ENCODE measurements around the gene ABHD17C. TPM values are rescaled to one million over a fixed set of nuclear protein-coding genes. Genes with fewer than 3 reads are reported as not detected.

Gene ABHD17C
- polyA plus RNA-seq, 1 donor = 8.6 TPM

GRCh38 chr15:80766275-80766674, 71.2 kb downstream of the ABHD17C start:
- DNase-seq = no peak

- no peak for DNase-seq
Measured at GRCh38 chr15:80768158-80768557, 73.0 kb downstream of the ABHD17C start.

GRCh38 chr15:80769153-80769828, 74.2 kb downstream of the ABHD17C start:
- DNase-seq = no peak

DNA sequence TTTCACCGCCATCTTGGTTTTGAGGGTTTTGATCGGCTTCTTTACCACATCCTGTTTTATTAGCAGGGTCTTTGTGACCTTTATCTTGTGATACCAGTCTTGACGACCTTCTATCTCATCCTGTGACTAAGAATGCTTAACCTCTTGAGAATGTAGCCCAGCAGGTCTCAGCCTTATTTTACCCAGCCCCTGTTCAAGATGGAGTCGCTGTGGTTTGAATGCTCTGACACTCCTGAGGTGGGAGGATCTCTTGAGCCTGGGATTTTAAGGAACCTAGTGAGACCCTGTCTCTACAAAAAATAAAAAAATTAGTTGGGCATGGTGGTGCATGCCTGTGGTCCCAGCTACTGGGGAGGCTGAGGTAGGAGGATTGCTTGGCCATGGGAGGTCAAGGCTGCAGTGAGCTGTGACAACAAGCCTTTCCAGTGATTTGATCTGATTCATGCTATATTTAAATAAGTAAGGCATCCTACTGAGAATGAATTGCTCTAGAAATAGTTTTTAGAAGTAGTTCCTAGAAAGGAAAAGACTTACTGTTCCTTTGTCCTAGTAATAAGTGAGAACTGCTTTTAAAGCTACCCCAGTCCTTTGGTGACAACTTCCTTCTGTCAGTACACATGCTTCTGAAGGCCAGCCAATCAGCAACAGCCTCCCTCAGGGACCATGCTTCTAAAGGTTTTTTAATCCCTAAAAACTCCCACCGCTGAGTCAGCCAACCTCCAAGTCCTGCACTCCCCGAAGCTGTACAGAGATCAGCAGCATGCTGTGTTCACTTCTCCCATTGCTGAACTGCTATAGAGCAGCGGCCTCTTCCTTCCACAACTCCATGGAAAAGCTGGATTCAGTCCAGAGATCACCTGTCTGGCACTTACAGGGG, 75.0 kb downstream of the ABHD17C start:
- no peak for DNase-seq

GRCh38 chr15:80773122-80773551, 78.0 kb downstream of the ABHD17C start:
- no peak for DNase-seq

DNA sequence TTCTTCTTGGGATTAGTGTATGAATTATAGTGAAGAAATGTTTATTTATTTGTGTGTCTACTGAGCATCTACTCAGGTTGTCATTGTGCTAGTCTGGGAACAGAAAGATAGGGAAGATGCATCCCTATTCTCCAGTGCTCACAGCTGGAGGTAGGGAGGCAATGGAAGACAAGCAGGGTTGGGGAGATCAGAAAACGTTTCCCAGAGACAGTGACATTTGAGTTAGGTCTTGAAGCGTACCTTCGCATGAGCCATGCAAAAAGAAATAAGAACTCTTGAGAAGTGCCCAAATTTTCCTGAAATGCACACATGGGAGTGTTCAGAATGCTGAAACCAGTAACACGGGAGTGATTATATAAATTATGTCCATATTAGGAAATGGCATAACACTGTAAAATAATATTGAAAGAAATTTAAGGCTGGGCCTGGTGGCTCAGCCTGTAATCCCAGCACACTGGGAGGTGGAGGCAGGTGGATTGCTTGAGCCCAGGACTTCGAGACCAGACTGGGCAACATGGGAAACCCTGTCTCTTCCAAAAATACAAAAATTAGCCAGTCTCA, 78.8 kb downstream of the ABHD17C start:
- no peak for DNase-seq

GRCh38 chr15:80774486-80774885, 79.4 kb downstream of the ABHD17C start:
- no peak for DNase-seq

GRCh38 chr15:80775338-80775737, 80.2 kb downstream of the ABHD17C start:
- no peak for DNase-seq

DNA sequence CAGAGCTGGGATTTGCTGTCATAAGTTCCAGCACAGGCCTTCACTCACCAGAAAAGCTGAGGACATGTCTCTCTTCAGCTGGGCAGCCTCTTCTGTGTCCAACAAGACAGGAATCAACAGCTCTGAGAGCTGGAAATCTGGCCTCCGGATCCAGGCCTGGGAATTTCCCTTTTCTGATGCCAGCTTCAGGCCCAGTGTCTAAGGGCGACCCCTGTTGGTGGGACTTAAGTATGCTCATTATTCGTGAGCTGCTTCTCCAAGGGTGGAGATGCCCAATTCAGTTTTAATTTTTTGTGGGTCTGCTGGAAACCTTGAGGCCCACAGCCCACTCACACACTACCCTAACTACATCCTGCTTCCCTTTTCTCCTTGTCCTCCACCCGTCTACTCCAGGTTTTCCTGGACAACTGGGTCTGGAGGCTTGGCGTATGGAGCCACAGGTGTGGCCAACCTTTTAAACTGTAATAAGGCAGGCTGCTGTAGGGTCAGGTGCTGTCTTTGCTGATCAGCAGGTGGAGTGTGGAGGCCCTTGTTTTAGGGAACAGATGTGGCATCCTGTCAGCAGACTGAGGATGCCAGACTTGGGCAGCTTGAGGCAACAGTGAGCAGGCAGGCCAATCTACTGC, 81.4 kb downstream of the ABHD17C start:
- DNase-seq = peak; percentile 81

DNA sequence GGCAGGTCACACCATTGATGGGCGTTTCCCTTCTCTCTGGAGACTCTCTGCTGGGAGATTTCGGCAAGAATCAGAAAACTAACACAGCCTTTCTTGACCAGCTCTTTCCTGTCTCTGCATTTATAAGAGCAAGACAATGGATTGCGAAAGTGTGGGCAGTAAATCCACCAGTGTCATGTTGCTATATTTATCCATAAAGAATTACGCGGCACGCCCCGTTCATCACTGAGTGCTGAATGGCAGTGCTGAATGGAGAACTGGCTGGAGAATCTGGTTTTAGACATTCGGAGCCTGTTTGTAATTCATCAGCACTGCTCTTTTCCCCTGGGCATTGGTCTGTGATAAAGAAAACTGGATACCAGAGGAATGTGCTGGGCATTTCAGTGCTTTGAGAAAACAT, 82.0 kb downstream of the ABHD17C start:
- no peak for DNase-seq

GRCh38 chr15:80777826-80778620, 82.9 kb downstream of the ABHD17C start:
- DNase-seq = no peak

GRCh38 chr15:80778621-80778963, 83.5 kb downstream of the ABHD17C start:
- no peak for DNase-seq

DNA sequence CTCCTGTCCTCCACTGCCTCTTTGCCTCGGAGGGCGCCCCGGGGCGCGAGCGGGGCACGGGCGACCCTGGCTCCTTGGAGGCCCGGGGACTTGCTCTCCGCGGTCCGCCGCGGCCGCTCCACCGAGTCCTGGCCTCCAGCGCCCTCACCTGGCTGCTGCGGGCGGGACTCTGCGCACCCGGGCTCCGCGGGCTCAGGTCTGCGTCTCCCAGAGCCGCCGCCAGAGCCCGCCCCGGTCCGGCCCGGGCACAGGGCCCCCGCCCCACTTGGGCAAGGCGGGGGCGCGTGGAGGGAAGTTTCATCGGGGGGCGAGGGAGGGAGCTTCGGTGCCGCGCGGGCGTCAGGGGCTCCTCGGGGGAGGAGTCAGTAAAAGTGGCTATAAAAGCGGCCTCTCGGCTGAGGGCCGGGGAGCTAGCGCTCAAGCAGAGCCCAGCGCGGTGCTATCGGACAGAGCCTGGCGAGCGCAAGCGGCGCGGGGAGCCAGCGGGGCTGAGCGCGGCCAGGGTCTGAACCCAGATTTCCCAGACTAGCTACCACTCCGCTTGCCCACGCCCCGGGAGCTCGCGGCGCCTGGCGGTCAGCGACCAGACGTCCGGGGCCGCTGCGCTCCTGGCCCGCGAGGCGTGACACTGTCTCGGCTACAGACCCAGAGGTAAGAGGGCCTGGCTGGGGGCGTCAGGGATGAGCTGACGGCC, 84.0 kb downstream of the ABHD17C start, which contains the start of gene CEMIP:
TSS of gene CEMIP (plus strand) at position 407 of the 694 bp plus-strand sequence. CDS start 94,510 bp downstream, outside the sequence.
- peak; percentile 76 for DNase-seq

GRCh38 chr15:80779658-80780415, 84.7 kb downstream of the ABHD17C start:
- DNase-seq = peak; percentile 12

DNA sequence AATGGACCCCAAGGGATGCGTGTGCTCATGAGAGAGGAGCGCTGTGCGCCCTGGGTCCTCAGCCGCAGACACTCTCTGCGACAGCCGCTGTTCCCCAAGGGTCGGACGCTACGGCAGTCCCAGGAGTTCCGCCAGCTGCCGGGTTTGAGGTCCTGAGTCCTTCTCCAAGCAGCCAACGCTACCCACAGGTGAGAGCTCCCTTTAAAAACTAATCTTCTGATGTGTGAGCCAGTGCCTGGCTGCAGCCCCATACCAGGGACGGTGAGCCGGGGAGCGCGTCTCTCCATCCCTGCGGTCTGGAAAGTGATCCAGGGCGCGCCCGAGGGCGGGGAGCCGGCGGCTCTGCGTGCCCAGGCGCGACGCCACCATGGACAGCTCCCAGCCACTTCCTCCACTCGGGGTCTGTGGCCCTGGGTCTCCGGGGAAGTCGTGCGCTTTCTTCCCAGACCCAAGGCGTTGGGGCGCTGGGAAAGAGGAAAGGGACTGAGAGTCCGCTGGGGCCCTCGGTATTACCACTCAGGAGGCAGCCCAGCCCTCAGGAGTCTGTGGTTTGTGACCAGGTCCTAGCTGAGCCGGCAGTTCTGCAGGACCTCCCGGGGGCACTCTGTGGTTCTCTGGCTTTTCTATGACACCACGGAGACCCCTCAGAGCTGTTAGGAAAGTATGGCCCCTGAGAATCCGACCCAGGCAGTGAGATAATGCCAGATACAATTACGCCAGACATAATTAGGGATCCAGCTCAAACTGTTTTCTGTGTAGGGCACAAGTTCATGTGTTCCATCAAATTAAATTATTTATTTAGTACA, 85.5 kb downstream of the ABHD17C start:
- DNase-seq = peak; percentile 63

- no peak for DNase-seq
Measured at GRCh38 chr15:80783260-80783659, 88.2 kb downstream of the ABHD17C start.

GRCh38 chr15:80785335-80785734, 90.2 kb downstream of the ABHD17C start:
- DNase-seq = no peak

DNA sequence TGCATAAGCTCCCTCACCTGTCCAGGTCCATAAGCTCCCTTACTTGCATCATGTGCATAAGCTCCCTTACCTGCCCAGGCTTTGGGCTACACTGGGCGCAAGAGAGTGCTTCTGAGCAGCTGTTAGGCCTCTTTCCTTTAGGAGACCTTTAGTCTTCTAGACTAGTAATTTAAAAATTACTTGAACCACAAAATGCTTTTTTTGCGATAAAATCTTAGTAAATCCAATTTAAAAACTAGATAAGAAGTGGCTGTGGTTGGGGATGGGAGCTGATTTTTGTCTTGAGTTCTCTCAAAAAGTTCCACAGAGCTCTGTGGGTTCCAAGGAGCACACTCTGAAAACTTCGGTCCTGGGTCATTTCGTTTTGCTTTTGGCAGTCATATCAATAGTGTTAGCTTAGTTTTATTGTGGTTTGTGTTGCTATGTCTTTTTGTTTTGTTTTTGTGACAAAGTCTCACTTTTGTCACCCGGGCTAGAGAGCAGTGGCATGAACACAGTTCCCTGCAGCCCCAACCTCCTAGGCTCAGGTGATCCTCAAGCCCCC, 90.8 kb downstream of the ABHD17C start:
- DNase-seq = no peak

- no peak for DNase-seq
Measured at GRCh38 chr15:80787316-80787715, 92.2 kb downstream of the ABHD17C start.

GRCh38 chr15:80788536-80788935, 93.4 kb downstream of the ABHD17C start:
- no peak for DNase-seq

Measured in hindlimb muscle (tissue), 1 donor.